PC-3 (cell line): ENCODE measurements around the gene SWT1.

ENCODE experiments used
- CTCF ChIP-seq: fragments of 300-600 bp; sonication (generic); conservative IDR thresholded peaks from 2 replicates; pipeline ENCODE4 v1.5.1; 2017; ENCODE audit warnings: antibody characterized with exemption, low read depth, mild to moderate bottlenecking, low read length
- EZH2phosphoT487 ChIP-seq: fragments of 300-600 bp; sonication (generic); IDR thresholded peaks from 2 replicates; pipeline ENCODE4 v1.6.1; 2018; ENCODE audit warnings: mild to moderate bottlenecking, antibody characterized with exemption, low read length, borderline replicate concordance

- TF ChIP-seq CTCF (no peak), EZH2phosphoT487 (no peak)
Measured at GRCh38 chr1:185154912-185155513, 2.0 kb upstream of the SWT1 start.
